GM23338 (cell line): ENCODE measurements around the gene PUM1. TPM values are rescaled to one million over a fixed set of nuclear protein-coding genes. Genes with fewer than 3 reads are reported as not detected.
A peak's percentile ranks its signal among the peaks of the same experiment; 100 is the strongest.

Experiments
- ATAC-seq: fragments of 200-7000 bp; cut with Tn5 transposase; 3 replicates; pipeline ENCODE4 v1.9.1; 2020
- DNase-seq: peaks from one replicate; pipeline ENCODE4 v3.0.0-alpha.2; 2015; ENCODE audit warnings: low spot score
- H2AFZ ChIP-seq: fragments of 200-600 bp; sonication (generic); 2 replicates; pipeline ENCODE4 v1.8.0; 2016; ENCODE audit warnings: antibody characterized with exemption, mild to moderate bottlenecking, moderate library complexity
- H3F3A ChIP-seq: fragments of 200-600 bp; sonication (generic); replicated peaks from 2 replicates; pipeline ENCODE4 v1.8.0; 2017; ENCODE audit warnings: antibody characterized with exemption, mixed run types, low read depth
- H3K27ac ChIP-seq: fragments of 200-600 bp; sonication (generic); 2 replicates; pipeline ENCODE4 v1.6.1; 2016; ENCODE audit warnings: low read depth
- H3K27me3 ChIP-seq: fragments of 200-600 bp; sonication (generic); 2 replicates; pipeline ENCODE4 v1.8.0; 2016; ENCODE audit warnings: mild to moderate bottlenecking, mixed run types, moderate library complexity; ENCODE audit not compliant: insufficient read depth
- H3K36me3 ChIP-seq: fragments of 200-600 bp; sonication (generic); 2 replicates; pipeline ENCODE4 v1.8.0; 2016; ENCODE audit warnings: mild to moderate bottlenecking; ENCODE audit not compliant: insufficient read depth
- H3K4me1 ChIP-seq: fragments of 200-600 bp; sonication (generic); 2 replicates; pipeline ENCODE4 v1.8.0; 2016; ENCODE audit warnings: mild to moderate bottlenecking, moderate library complexity; ENCODE audit not compliant: insufficient read depth
- H3K4me2 ChIP-seq: fragments of 200-600 bp; sonication (generic); 2 replicates; pipeline ENCODE4 v1.7.1; 2017; ENCODE audit warnings: mixed run types
- H3K4me3 ChIP-seq: fragments of 200-600 bp; sonication (generic); 2 replicates; pipeline ENCODE4 v1.6.1; 2016; ENCODE audit warnings: mixed run types
- H3K79me2 ChIP-seq: fragments of 200-600 bp; sonication (generic); replicated peaks from 2 replicates; pipeline ENCODE4 v1.8.0; 2017; ENCODE audit warnings: mild to moderate bottlenecking; ENCODE audit not compliant: insufficient read depth
- H3K9me2 ChIP-seq: fragments of 200-600 bp; sonication (generic); 2 replicates; pipeline ENCODE4 v1.8.0; 2017; ENCODE audit not compliant: insufficient read depth
- H4K20me1 ChIP-seq: fragments of 200-600 bp; sonication (generic); replicated peaks from 2 replicates; pipeline ENCODE4 v1.8.0; 2017; ENCODE audit warnings: mild to moderate bottlenecking; ENCODE audit not compliant: insufficient read depth
- H3K27ac Mint-ChIP-seq: 2 replicates; pipeline ENCODE4 v1.8.0; 2020; ENCODE audit warnings: inconsistent platforms, mild to moderate bottlenecking, moderate library complexity, mixed read lengths
- H3K27me3 Mint-ChIP-seq: 3 replicates; pipeline ENCODE4 v1.8.0; 2022; ENCODE audit warnings: low read depth, mild to moderate bottlenecking, moderate library complexity, mixed read lengths, inconsistent platforms; ENCODE audit not compliant: insufficient read depth, poor library complexity
- H3K36me3 Mint-ChIP-seq: 3 replicates; pipeline ENCODE4 v1.8.0; 2021; ENCODE audit warnings: low read depth, mild to moderate bottlenecking, inconsistent platforms, moderate library complexity, mixed read lengths
- H3K4me1 Mint-ChIP-seq: 3 replicates; pipeline ENCODE4 v1.8.0; 2020; ENCODE audit warnings: mild to moderate bottlenecking, inconsistent platforms, mixed read lengths
- H3K4me3 Mint-ChIP-seq: 3 replicates; pipeline ENCODE4 v1.8.0; 2021; ENCODE audit warnings: moderate library complexity, mild to moderate bottlenecking, inconsistent platforms, mixed read lengths
- H3K9me3 Mint-ChIP-seq: 3 replicates; pipeline ENCODE4 v1.8.0; 2020; ENCODE audit warnings: moderate library complexity, mild to moderate bottlenecking, inconsistent platforms, mixed read lengths
- CREB1 ChIP-seq: fragments of 250-450 bp; sonication (Bioruptor Pico); IDR thresholded peaks from 2 replicates; pipeline ENCODE4 v1.5.0; 2020; ENCODE audit warnings: low read depth, mild to moderate bottlenecking, moderate library complexity
- EZH2 ChIP-seq: fragments of 200-600 bp; sonication (generic); IDR thresholded peaks from one replicate; pipeline ENCODE4 v1.8.0; 2017; ENCODE audit warnings: antibody characterized with exemption, mild to moderate bottlenecking, low read depth; ENCODE audit not compliant: unreplicated experiment
- EZH2phosphoT487 ChIP-seq: fragments of 200-600 bp; sonication (generic); IDR thresholded peaks from one replicate; pipeline ENCODE4 v1.8.1; 2018; ENCODE audit warnings: antibody characterized with exemption; ENCODE audit not compliant: unreplicated experiment
- JUNB ChIP-seq: IDR thresholded peaks from one replicate; pipeline ENCODE4 v1.6.1; 2016; ENCODE audit warnings: antibody characterized with exemption; ENCODE audit not compliant: unreplicated experiment
- NANOG ChIP-seq: IDR thresholded peaks from 2 replicates; pipeline ENCODE4 v1.6.1; 2016; ENCODE audit warnings: antibody characterized with exemption, borderline replicate concordance
- POLR2AphosphoS5 ChIP-seq: IDR thresholded peaks from 2 replicates; pipeline ENCODE4 v1.6.1; 2016; ENCODE audit warnings: antibody characterized with exemption, low read depth
- ZNF114 ChIP-seq: fragments of 250-450 bp; sonication (Bioruptor Pico); IDR thresholded peaks from 2 replicates; pipeline ENCODE4 v1.5.0; 2020; ENCODE audit warnings: mild to moderate bottlenecking, moderate library complexity
- ZNF331 ChIP-seq: fragments of 250-450 bp; sonication (Bioruptor Pico); IDR thresholded peaks from 2 replicates; pipeline ENCODE4 v1.5.0; 2020; ENCODE audit warnings: low read depth, mild to moderate bottlenecking, moderate library complexity
- polyA plus RNA-seq: library from polyadenylated mRNA; unstranded; fragments of >200 nt; fragmentation: Nextera tagmentation; extraction: Ambion mirVana; gene quantifications from 2 replicates; pipeline ENCODE4 v1.2.1, GENCODE V29; 2016
- total RNA-seq: library from RNA; depleted of rRNA; stranded (reverse); fragments of >200 nt; shearing (Covaris generic); gene quantifications from 2 replicates; pipeline ENCODE4 v1.2.3, GENCODE V29; 2014
- TF ChIP-seq, protein P1 (sequence below): IDR thresholded peaks from 2 replicates; pipeline ENCODE4 v1.6.1; 2016; ENCODE audit warnings: antibody characterized with exemption
- TF ChIP-seq, protein P2 (sequence below): fragments of 250-450 bp; sonication (Bioruptor Pico); IDR thresholded peaks from 2 replicates; pipeline ENCODE4 v1.5.0; 2020; ENCODE audit warnings: mild to moderate bottlenecking, moderate library complexity

PUM1 gene
- total and polyA plus RNA-seq, 2 experiments from 2014 or later = 44.4 to 117 TPM

DNA sequence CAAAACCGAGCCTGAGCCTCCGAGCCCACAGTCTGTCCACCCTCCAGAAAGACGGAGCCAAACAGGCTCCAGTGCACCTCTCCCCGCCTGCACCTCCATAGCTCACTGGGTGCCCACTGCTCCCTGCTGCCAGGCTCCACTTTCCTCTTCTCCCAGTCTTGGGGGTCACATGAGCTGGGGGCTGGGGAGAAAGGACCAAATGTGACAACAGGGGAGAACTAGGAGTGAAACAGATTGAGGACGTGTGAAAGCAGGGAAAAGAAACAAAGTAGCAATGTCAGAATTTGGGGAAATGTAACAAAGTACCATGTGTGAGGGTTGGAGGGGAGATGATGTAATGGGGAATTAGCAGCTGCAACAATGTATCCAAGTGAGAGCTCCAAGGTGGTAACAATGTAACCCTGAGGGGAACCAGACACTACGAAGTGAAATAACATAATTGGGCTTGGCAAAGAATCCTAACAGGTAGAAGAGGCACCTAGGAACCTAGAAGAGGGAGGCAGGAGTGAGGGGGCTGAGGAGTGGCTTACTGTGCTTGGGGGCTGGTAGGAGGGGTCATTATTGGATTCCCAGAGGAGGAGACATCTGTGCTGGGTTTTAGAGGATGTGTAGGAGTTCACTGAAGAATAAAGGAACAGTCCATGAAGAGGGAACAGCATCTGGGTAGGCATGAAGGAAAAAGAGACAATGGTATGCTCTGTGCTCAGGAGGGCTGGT, 169.4 kb downstream of the PUM1 start (continued):
- TF ChIP-seq POLR2AphosphoS5 (no peak), ZNF114 (CRISPR knock-in tag) (no peak), JUNB (no peak), NANOG (no peak), EZH2 (no peak), EZH2phosphoT487 (no peak), CREB1 (CRISPR knock-in tag) (no peak)
- TF ChIP-seq, protein P1, sequence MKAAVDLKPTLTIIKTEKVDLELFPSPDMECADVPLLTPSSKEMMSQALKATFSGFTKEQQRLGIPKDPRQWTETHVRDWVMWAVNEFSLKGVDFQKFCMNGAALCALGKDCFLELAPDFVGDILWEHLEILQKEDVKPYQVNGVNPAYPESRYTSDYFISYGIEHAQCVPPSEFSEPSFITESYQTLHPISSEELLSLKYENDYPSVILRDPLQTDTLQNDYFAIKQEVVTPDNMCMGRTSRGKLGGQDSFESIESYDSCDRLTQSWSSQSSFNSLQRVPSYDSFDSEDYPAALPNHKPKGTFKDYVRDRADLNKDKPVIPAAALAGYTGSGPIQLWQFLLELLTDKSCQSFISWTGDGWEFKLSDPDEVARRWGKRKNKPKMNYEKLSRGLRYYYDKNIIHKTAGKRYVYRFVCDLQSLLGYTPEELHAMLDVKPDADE = no peak

DNA sequence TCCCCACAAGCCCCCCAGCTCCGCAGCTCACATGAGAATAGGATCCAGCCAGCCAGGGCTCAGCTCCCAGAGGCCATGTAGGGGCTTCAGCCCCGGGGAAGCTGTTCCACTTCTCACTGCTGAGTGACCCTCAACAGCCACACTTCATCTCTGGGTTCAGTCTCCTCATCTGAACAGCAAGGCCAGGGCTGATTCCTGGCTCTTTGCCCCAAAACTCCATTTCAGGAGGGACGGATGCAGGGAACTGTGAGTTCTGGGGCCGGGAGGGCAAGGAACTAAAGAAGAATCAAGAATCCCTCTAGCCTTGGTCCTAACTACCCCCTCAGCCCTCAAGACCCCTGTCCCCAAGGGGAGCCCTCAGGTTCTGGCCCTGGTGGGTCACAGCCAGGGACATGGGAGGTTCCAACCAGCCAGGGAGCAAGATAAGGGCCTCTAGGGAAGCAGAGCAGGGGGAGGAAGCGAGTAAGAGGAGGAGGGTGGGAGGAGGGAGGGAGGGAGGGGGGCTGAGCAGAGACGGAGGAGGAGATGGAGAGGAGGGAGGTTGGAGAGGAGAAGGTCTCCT, 170.1 kb downstream of the PUM1 start:
- TF ChIP-seq JUNB (no peak), EZH2phosphoT487 (no peak), ZNF331 (CRISPR knock-in tag) (no peak)
- TF ChIP-seq, protein P2, sequence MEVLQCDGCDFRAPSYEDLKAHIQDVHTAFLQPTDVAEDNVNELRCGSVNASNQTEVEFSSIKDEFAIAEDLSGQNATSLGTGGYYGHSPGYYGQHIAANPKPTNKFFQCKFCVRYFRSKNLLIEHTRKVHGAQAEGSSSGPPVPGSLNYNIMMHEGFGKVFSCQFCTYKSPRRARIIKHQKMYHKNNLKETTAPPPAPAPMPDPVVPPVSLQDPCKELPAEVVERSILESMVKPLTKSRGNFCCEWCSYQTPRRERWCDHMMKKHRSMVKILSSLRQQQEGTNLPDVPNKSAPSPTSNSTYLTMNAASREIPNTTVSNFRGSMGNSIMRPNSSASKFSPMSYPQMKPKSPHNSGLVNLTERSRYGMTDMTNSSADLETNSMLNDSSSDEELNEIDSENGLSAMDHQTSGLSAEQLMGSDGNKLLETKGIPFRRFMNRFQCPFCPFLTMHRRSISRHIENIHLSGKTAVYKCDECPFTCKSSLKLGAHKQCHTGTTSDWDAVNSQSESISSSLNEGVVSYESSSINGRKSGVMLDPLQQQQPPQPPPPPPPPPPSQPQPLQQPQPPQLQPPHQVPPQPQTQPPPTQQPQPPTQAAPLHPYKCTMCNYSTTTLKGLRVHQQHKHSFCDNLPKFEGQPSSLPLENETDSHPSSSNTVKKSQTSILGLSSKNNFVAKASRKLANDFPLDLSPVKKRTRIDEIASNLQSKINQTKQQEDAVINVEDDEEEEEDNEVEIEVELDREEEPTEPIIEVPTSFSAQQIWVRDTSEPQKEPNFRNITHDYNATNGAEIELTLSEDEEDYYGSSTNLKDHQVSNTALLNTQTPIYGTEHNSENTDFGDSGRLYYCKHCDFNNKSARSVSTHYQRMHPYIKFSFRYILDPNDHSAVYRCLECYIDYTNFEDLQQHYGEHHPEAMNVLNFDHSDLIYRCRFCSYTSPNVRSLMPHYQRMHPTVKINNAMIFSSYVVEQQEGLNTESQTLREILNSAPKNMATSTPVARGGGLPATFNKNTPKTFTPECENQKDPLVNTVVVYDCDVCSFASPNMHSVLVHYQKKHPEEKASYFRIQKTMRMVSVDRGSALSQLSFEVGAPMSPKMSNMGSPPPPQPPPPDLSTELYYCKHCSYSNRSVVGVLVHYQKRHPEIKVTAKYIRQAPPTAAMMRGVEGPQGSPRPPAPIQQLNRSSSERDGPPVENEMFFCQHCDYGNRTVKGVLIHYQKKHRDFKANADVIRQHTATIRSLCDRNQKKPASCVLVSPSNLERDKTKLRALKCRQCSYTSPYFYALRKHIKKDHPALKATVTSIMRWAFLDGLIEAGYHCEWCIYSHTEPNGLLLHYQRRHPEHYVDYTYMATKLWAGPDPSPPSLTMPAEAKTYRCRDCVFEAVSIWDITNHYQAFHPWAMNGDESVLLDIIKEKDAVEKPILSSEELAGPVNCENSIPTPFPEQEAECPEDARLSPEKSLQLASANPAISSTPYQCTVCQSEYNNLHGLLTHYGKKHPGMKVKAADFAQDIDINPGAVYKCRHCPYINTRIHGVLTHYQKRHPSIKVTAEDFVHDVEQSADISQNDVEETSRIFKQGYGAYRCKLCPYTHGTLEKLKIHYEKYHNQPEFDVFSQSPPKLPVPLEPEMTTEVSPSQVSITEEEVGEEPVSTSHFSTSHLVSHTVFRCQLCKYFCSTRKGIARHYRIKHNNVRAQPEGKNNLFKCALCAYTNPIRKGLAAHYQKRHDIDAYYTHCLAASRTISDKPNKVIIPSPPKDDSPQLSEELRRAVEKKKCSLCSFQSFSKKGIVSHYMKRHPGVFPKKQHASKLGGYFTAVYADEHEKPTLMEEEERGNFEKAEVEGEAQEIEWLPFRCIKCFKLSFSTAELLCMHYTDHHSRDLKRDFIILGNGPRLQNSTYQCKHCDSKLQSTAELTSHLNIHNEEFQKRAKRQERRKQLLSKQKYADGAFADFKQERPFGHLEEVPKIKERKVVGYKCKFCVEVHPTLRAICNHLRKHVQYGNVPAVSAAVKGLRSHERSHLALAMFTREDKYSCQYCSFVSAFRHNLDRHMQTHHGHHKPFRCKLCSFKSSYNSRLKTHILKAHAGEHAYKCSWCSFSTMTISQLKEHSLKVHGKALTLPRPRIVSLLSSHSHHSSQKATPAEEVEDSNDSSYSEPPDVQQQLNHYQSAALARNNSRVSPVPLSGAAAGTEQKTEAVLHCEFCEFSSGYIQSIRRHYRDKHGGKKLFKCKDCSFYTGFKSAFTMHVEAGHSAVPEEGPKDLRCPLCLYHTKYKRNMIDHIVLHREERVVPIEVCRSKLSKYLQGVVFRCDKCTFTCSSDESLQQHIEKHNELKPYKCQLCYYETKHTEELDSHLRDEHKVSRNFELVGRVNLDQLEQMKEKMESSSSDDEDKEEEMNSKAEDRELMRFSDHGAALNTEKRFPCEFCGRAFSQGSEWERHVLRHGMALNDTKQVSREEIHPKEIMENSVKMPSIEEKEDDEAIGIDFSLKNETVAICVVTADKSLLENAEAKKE (CRISPR knock-in tag) = no peak
- H3K4me3 Mint-ChIP-seq = no peak overlapping the region
- no peak overlapping the region for H2AFZ ChIP-seq
- H3K4me2 ChIP-seq = no peak overlapping the region
- no peaks in the 10 kb centered on the region for H3K36me3 Mint-ChIP-seq
- H3K4me3 ChIP-seq = no peak overlapping the region
- H3K36me3 ChIP-seq = no peaks in the 10 kb centered on the region
- peaks cover 5% of the 10 kb centered on the region for H3K27me3 Mint-ChIP-seq
- H3K27ac Mint-ChIP-seq = peak overlapping the region; percentile 69; the same call in 1 of the 2 replicates
- no peaks in the 10 kb centered on the region for H3K79me2 ChIP-seq
- no peaks in the 10 kb centered on the region; the same call in 2 of the 3 replicates for H3K9me3 Mint-ChIP-seq
- DNase-seq (no peak), ATAC-seq (peak; percentile 26)
- peaks cover 19% of the 10 kb centered on the region for H3K4me1 Mint-ChIP-seq
- H4K20me1 ChIP-seq = no peaks in the 10 kb centered on the region; the same call in 1 of the 2 replicates
- peaks cover 3% of the 10 kb centered on the region; the same call in 1 of the 2 replicates for H3K4me1 ChIP-seq
- H3K27ac ChIP-seq = 0 out of 2 replicates have a peak overlapping the region, but pooled peaks have one; percentile 50
- H3F3A ChIP-seq = no peaks in the 10 kb centered on the region
- H3K9me2 ChIP-seq = no peaks in the 10 kb centered on the region
- H3K27me3 ChIP-seq = no peaks in the 10 kb centered on the region
